Smooth muscle cell (in vitro differentiated cells): ENCODE data around the gene ACY1. TPM values are rescaled to one million over a fixed set of nuclear protein-coding genes. Genes with fewer than 3 reads are reported as not detected.

Source experiments
- DNase-seq: peaks from one replicate; lab custom pipeline; 2025; ENCODE audit not compliant: unreplicated experiment; lab: John Stamatoyannopoulos, UW
- H2AFZ ChIP-seq: fragments of 200-600 bp; sonication (generic); 2 replicates; pipeline ENCODE4 v1.6.0; 2016; ENCODE audit warnings: antibody characterized with exemption, low read depth, mild to moderate bottlenecking
- H3F3A ChIP-seq: fragments of 200-600 bp; sonication (generic); 2 replicates; pipeline ENCODE4 v1.6.0; 2017; ENCODE audit warnings: antibody characterized with exemption, low read depth
- H3K27ac ChIP-seq: fragments of 200-600 bp; sonication (generic); 2 replicates; pipeline ENCODE4 v1.5.1; 2016; ENCODE audit warnings: low read depth, mild to moderate bottlenecking
- H3K27me3 ChIP-seq: fragments of 200-600 bp; sonication (generic); 2 replicates; pipeline ENCODE4 v1.6.1; 2016; ENCODE audit warnings: low read depth, mild to moderate bottlenecking
- H3K36me3 ChIP-seq: fragments of 200-600 bp; sonication (generic); 2 replicates; pipeline ENCODE4 v1.5.1; 2016; ENCODE audit warnings: low read depth
- H3K4me1 ChIP-seq: fragments of 200-600 bp; sonication (generic); 2 replicates; pipeline ENCODE4 v1.5.1; 2016; ENCODE audit warnings: low read depth
- H3K4me2 ChIP-seq: fragments of 200-600 bp; sonication (generic); 2 replicates; pipeline ENCODE4 v1.6.0; 2016; ENCODE audit warnings: mild to moderate bottlenecking
- H3K4me3 ChIP-seq: fragments of 200-600 bp; sonication (generic); 2 replicates; pipeline ENCODE4 v1.5.1; 2016; ENCODE audit warnings: mild to moderate bottlenecking
- H3K79me2 ChIP-seq: fragments of 200-600 bp; sonication (generic); 2 replicates; pipeline ENCODE4 v1.6.0; 2016; ENCODE audit warnings: low read depth, mild to moderate bottlenecking
- H3K9ac ChIP-seq: fragments of 200-600 bp; sonication (generic); 2 replicates; pipeline ENCODE4 v1.6.0; 2016; ENCODE audit warnings: low read depth
- H3K9me3 ChIP-seq: fragments of 200-600 bp; sonication (generic); replicated peaks from 2 replicates; pipeline ENCODE4 v1.5.1; 2016; ENCODE audit warnings: low read depth
- H4K20me1 ChIP-seq: fragments of 200-600 bp; sonication (generic); 2 replicates; pipeline ENCODE4 v1.6.0; 2016; ENCODE audit warnings: low read depth
- WGBS: methylation state at CpG from one replicate; pipeline ENCODE4 v1.1.7; 2016; ENCODE audit warnings: low lambda C conversion rate; 5-methylcytosine and 5-hydroxymethylcytosine counted together
- polyA plus RNA-seq: library from polyadenylated mRNA; unstranded; fragments of >200 nt; fragmentation: Nextera tagmentation; extraction: Ambion mirVana; gene quantifications from 2 replicates; pipeline ENCODE4 v1.2.1, GENCODE V29; 2016
- total RNA-seq: library from RNA; depleted of rRNA; stranded (reverse); fragments of >200 nt; gene quantifications from 2 replicates; pipeline ENCODE4 v1.2.3, GENCODE V29; 2014
- TF ChIP-seq, protein P1 (sequence below): fragments of 200-600 bp; sonication (generic); IDR thresholded peaks from 2 replicates; pipeline ENCODE4 v1.5.1; 2017; ENCODE audit warnings: borderline replicate concordance, mild to moderate bottlenecking, antibody characterized with exemption; ENCODE audit not compliant: insufficient read depth, poor library complexity, severe bottlenecking

The ACY1 gene
- total and polyA plus RNA-seq, 2 experiments from 2014 or later: 33.8 to 39.6 TPM

GRCh38 chr3:51970606-51971300 is 12.6 kb upstream of the ACY1 start:
- H3K9me3 ChIP-seq: no peaks in the 10 kb centered on the region
- peaks cover 24% of the 10 kb centered on the region for H3F3A ChIP-seq
- H4K20me1 ChIP-seq: peaks cover 4% of the 10 kb centered on the region
- H3K36me3 ChIP-seq: no peaks in the 10 kb centered on the region
- no peak overlapping the region for H2AFZ ChIP-seq
- no peaks in the 10 kb centered on the region for H3K27me3 ChIP-seq
- TF ChIP-seq, protein P1, sequence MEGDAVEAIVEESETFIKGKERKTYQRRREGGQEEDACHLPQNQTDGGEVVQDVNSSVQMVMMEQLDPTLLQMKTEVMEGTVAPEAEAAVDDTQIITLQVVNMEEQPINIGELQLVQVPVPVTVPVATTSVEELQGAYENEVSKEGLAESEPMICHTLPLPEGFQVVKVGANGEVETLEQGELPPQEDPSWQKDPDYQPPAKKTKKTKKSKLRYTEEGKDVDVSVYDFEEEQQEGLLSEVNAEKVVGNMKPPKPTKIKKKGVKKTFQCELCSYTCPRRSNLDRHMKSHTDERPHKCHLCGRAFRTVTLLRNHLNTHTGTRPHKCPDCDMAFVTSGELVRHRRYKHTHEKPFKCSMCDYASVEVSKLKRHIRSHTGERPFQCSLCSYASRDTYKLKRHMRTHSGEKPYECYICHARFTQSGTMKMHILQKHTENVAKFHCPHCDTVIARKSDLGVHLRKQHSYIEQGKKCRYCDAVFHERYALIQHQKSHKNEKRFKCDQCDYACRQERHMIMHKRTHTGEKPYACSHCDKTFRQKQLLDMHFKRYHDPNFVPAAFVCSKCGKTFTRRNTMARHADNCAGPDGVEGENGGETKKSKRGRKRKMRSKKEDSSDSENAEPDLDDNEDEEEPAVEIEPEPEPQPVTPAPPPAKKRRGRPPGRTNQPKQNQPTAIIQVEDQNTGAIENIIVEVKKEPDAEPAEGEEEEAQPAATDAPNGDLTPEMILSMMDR: no peak
- no peak overlapping the region for H3K4me3 ChIP-seq
- H3K79me2 ChIP-seq: peaks cover 20% of the 10 kb centered on the region
- H3K4me2 ChIP-seq: no peak overlapping the region
- 87% methylated on average over 6 of the region's 6 CpGs for WGBS
- H3K4me1 ChIP-seq: peaks cover 38% of the 10 kb centered on the region
- no peak overlapping the region for H3K9ac ChIP-seq
- H3K27ac ChIP-seq: no peak overlapping the region
- no peak for DNase-seq

DNA sequence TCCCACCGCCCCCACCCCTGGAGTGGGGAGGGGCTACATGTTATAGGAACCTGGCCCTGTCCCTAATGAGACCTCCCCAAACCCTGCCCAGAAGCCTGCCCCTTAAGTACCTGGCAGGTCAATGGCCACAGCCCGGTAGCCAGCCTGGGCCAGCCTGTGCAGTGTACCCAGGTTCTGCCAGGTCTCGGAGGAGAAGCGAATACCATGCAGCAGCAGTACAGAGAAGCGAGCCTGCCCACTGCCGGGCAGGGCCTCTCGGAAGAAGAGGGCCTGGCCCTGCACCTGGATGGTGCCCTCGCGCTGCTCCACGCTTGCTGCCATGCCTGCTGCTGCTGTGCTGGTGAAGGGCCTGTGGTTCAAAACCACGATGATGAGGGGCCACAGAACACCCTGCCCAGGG is 12.0 kb upstream of the ACY1 start:
- H3K9ac ChIP-seq: no peak overlapping the region
- H3K4me3 ChIP-seq: no peak overlapping the region
- H3K4me2 ChIP-seq: no peak overlapping the region
- H3K4me1 ChIP-seq: peaks cover 33% of the 10 kb centered on the region
- H4K20me1 ChIP-seq: peaks cover 4% of the 10 kb centered on the region
- TF ChIP-seq, protein P1: no peak
- 95% methylated on average over 11 of the region's 11 CpGs for WGBS
- no peak for DNase-seq
- no peak overlapping the region for H3K27ac ChIP-seq
- H3K27me3 ChIP-seq: no peaks in the 10 kb centered on the region
- H2AFZ ChIP-seq: no peak overlapping the region
- H3F3A ChIP-seq: peaks cover 29% of the 10 kb centered on the region
- no peaks in the 10 kb centered on the region for H3K36me3 ChIP-seq
- H3K79me2 ChIP-seq: peaks cover 14% of the 10 kb centered on the region
- no peaks in the 10 kb centered on the region for H3K9me3 ChIP-seq

- H3K4me3 ChIP-seq: peak overlapping the region; percentile 69
- no peaks in the 10 kb centered on the region for H3K36me3 ChIP-seq
- peaks cover 21% of the 10 kb centered on the region for H3F3A ChIP-seq
- H3K27ac ChIP-seq: no peak overlapping the region
- H3K9me3 ChIP-seq: no peaks in the 10 kb centered on the region
- H3K9ac ChIP-seq: no peak overlapping the region
- peaks cover 6% of the 10 kb centered on the region for H3K79me2 ChIP-seq
- H2AFZ ChIP-seq: peak overlapping the region; percentile 95
- H3K4me1 ChIP-seq: peaks cover 21% of the 10 kb centered on the region
- no peak for DNase-seq
- no peaks in the 10 kb centered on the region for H4K20me1 ChIP-seq
- H3K27me3 ChIP-seq: no peaks in the 10 kb centered on the region
- WGBS: 49% methylated on average over 29 of the region's 30 CpGs
- TF ChIP-seq, protein P1: no peak
- H3K4me2 ChIP-seq: peak overlapping the region; percentile 98
Measured at GRCh38 chr3:51974277-51974962, 8.9 kb upstream of the ACY1 start.
